Naive thymus-derived CD8-positive, alpha-beta T cell (primary cell): ENCODE data around the gene MYO5B. TPM values are rescaled to one million over a fixed set of nuclear protein-coding genes. Genes with fewer than 3 reads are reported as not detected.
A peak's percentile ranks its signal among the peaks of the same experiment; 100 is the strongest.

Source experiments
- ATAC-seq, 2 donors: fragments of 150-1000 bp; cut with Tn5 transposase in 1 of 2; sonication (Bioruptor Pico), chemical (Tn5 transposase) in 1 of 2; 1 replicate in 1 of 2; 2 replicates in 1 of 2; pipeline ENCODE4 v1.10.0; 2021; ENCODE audit warnings: mild to moderate bottlenecking in 2 of 2, moderate library complexity in 2 of 2
- POLR2A ChIA-PET: fragments of 350-600 bp; sonication (Branson Sonifier 250); formaldehyde crosslinking; loops from one replicate; lab custom pipeline; 2021; ENCODE audit warnings: antibody characterized with exemption; lab: Charles Lee
- DNase-seq, 10 donors: peaks; one replicate each; pipeline versions ENCODE4 v3.0.0 to v3.0.0-alpha.2; 2020 to 2022
- H3K27ac Mint-ChIP-seq, 10 donors: one replicate each; pipeline ENCODE4 v1.8.0; 2020 to 2022; ENCODE audit warnings: mild to moderate bottlenecking in 10 of 10, mixed read lengths in 10 of 10, moderate library complexity in 4 of 10, inconsistent platforms in 1 of 10
- H3K27me3 Mint-ChIP-seq, 5 donors: one replicate each; pipeline ENCODE4 v1.8.0; 2021 to 2022; ENCODE audit warnings: mixed read lengths in 5 of 5
- H3K36me3 Mint-ChIP-seq, 3 donors: one replicate each; pipeline ENCODE4 v1.8.0; 2020 to 2022; ENCODE audit warnings: mixed read lengths in 3 of 3, mild to moderate bottlenecking in 2 of 3, inconsistent platforms in 1 of 3
- H3K4me1 Mint-ChIP-seq, 4 donors: one replicate each; pipeline ENCODE4 v1.8.0; 2021 to 2022; ENCODE audit warnings: mixed read lengths in 4 of 4
- H3K4me3 Mint-ChIP-seq, 10 donors: one replicate each; pipeline ENCODE4 v1.8.0; 2020 to 2022; ENCODE audit warnings: mild to moderate bottlenecking in 10 of 10, mixed read lengths in 10 of 10, moderate library complexity in 6 of 10, inconsistent platforms in 1 of 10
- H3K9me3 Mint-ChIP-seq, 9 donors: one replicate each; pipeline ENCODE4 v1.8.0; 2020 to 2022; ENCODE audit warnings: mixed read lengths in 9 of 9, mild to moderate bottlenecking in 3 of 9, inconsistent platforms in 1 of 9, moderate library complexity in 1 of 9
- polyA plus RNA-seq, 3 donors: library from polyadenylated mRNA; unstranded; fragments of 300-500 nt; fragmentation: Illumina TruSeq; gene quantifications; one replicate each; pipeline ENCODE4 v1.2.3, GENCODE V29; 2021
- total RNA-seq, 8 experiments: library from RNA in 2 of 8; stranded (reverse) in 2 of 8; gene quantifications; one replicate each; pipeline ENCODE4 v1.2.3 and lab custom pipeline; 2021 to 2026

Gene MYO5B
- total and polyA plus RNA-seq, 5 experiments from 2014 or later, result 0.03 TPM; not detected in 4

GRCh38 chr18:50008306-50008705 lies 186.6 kb downstream of the MYO5B start:
- Mint-ChIP-seq H3K36me3 (no peaks in the 10 kb centered on the region), H3K9me3 (no peaks in the 10 kb centered on the region), H3K27me3 (peaks cover 0 to 12% (median 5%) of the 10 kb centered on the region in 5 donors), H3K4me3 (no peak overlapping the region), H3K27ac (peak overlapping the region in 1 of 10 donors; percentile 27), H3K4me1 (peaks cover 0 to 5% (median 0%) of the 10 kb centered on the region in 4 donors)
- DNase-seq (no peak), ATAC-seq (no peak)
- POLR2A ChIA-PET, result no interaction called here

- DNase-seq, result no peak
- peaks cover 3 to 9% (median 9%) of the 10 kb centered on the region in 5 donors for H3K27me3 Mint-ChIP-seq
- ATAC-seq, result no peak
- no peak overlapping the region for H3K27ac Mint-ChIP-seq
- H3K9me3 Mint-ChIP-seq, result no peaks in the 10 kb centered on the region
- H3K4me1 Mint-ChIP-seq, result peaks cover 0 to 5% (median 0%) of the 10 kb centered on the region in 4 donors
- H3K36me3 Mint-ChIP-seq, result no peaks in the 10 kb centered on the region
- H3K4me3 Mint-ChIP-seq, result no peak overlapping the region
- POLR2A ChIA-PET, result no interaction called here
These were observed 188.4 kb downstream of the MYO5B start for GRCh38 chr18:50006470-50007046.

- no peak overlapping the region for H3K27ac Mint-ChIP-seq
- ATAC-seq (no peak), DNase-seq (no peak)
- H3K4me1 Mint-ChIP-seq, result peaks cover 0 to 2% (median 0%) of the 10 kb centered on the region in 4 donors
- H3K36me3 Mint-ChIP-seq, result no peaks in the 10 kb centered on the region
- POLR2A ChIA-PET, result interaction anchor here (0.7 kb wide), 1 partner anchor 280 kb away, joined by 3 read pairs; no protein-coding TSS in a partner anchor
- H3K4me3 Mint-ChIP-seq, result no peak overlapping the region
- peaks cover 3 to 12% (median 8%) of the 10 kb centered on the region in 5 donors for H3K27me3 Mint-ChIP-seq
- no peaks in the 10 kb centered on the region for H3K9me3 Mint-ChIP-seq
These were observed 190.9 kb downstream of the MYO5B start for GRCh38 chr18:50004013-50004412.

- no peak for ATAC-seq
- Mint-ChIP-seq H3K27ac (no peak overlapping the region), H3K9me3 (no peaks in the 10 kb centered on the region), H3K4me1 (peaks cover 0 to 2% (median 0%) of the 10 kb centered on the region in 4 donors), H3K4me3 (no peak overlapping the region), H3K27me3 (peaks cover 3 to 17% (median 8%) of the 10 kb centered on the region in 5 donors), H3K36me3 (no peaks in the 10 kb centered on the region)
- DNase-seq, result no peak
- POLR2A ChIA-PET, result no interaction called here
These were observed 192.2 kb downstream of the MYO5B start for GRCh38 chr18:50002781-50003180.

- Mint-ChIP-seq H3K36me3 (peaks cover 0 to 2% (median 0%) of the 10 kb centered on the region in 3 donors), H3K4me1 (no peaks in the 10 kb centered on the region), H3K4me3 (no peak overlapping the region), H3K27me3 (peaks cover 3 to 17% (median 8%) of the 10 kb centered on the region in 5 donors), H3K27ac (peak overlapping the region in 1 of 10 donors; percentile 15), H3K9me3 (no peaks in the 10 kb centered on the region)
- DNase-seq (no peak), ATAC-seq (no peak)
- POLR2A ChIA-PET, result no interaction called here
These were observed 194.7 kb downstream of the MYO5B start for GRCh38 chr18:50000227-50000626.

GRCh38 chr18:49999128-49999527 lies 195.8 kb downstream of the MYO5B start:
- H3K4me3 Mint-ChIP-seq, result no peak overlapping the region
- H3K27ac Mint-ChIP-seq, result no peak overlapping the region
- POLR2A ChIA-PET, result no interaction called here
- ATAC-seq (no peak), DNase-seq (no peak)
- H3K9me3 Mint-ChIP-seq, result no peaks in the 10 kb centered on the region
- H3K4me1 Mint-ChIP-seq, result no peaks in the 10 kb centered on the region
- peaks cover 3 to 16% (median 8%) of the 10 kb centered on the region in 5 donors for H3K27me3 Mint-ChIP-seq
- peaks cover 0 to 2% (median 0%) of the 10 kb centered on the region in 3 donors for H3K36me3 Mint-ChIP-seq

- DNase-seq, result no peak
- Mint-ChIP-seq H3K4me1 (no peaks in the 10 kb centered on the region), H3K4me3 (no peak overlapping the region), H3K27ac (no peak overlapping the region), H3K9me3 (no peaks in the 10 kb centered on the region), H3K36me3 (peaks cover 0 to 2% (median 0%) of the 10 kb centered on the region in 3 donors), H3K27me3 (peaks cover 0 to 8% (median 3%) of the 10 kb centered on the region in 5 donors)
- no peak for ATAC-seq
- POLR2A ChIA-PET, result no interaction called here
These were observed 197.4 kb downstream of the MYO5B start for GRCh38 chr18:49997558-49997957.

GRCh38 chr18:49994410-49994809 lies 200.5 kb downstream of the MYO5B start:
- Mint-ChIP-seq H3K27ac (no peak overlapping the region), H3K27me3 (peaks cover 0 to 8% (median 2%) of the 10 kb centered on the region in 5 donors), H3K4me3 (no peak overlapping the region), H3K9me3 (no peaks in the 10 kb centered on the region), H3K36me3 (peaks cover 0 to 2% (median 0%) of the 10 kb centered on the region in 3 donors), H3K4me1 (peaks cover 0 to 3% (median under 1%) of the 10 kb centered on the region in 4 donors)
- POLR2A ChIA-PET, result no interaction called here
- no peak for DNase-seq
- ATAC-seq, result no peak

- Mint-ChIP-seq H3K27ac (no peak overlapping the region), H3K9me3 (no peaks in the 10 kb centered on the region), H3K4me1 (peaks cover 0 to 6% (median 3%) of the 10 kb centered on the region in 4 donors), H3K27me3 (peaks cover 0 to 4% (median 2%) of the 10 kb centered on the region in 5 donors), H3K36me3 (peaks cover 0 to 2% (median 0%) of the 10 kb centered on the region in 3 donors), H3K4me3 (no peak overlapping the region)
- ATAC-seq, result no peak
- DNase-seq, result no peak
- POLR2A ChIA-PET, result no interaction called here
These were observed 201.6 kb downstream of the MYO5B start for GRCh38 chr18:49993299-49993698.

- POLR2A ChIA-PET, result no interaction called here
- H3K27ac Mint-ChIP-seq, result no peak overlapping the region
- peaks cover 0 to 6% (median 4%) of the 10 kb centered on the region in 4 donors for H3K4me1 Mint-ChIP-seq
- ATAC-seq, result no peak
- H3K36me3 Mint-ChIP-seq, result no peaks in the 10 kb centered on the region
- peaks cover 0 to 4% (median 0%) of the 10 kb centered on the region in 5 donors for H3K27me3 Mint-ChIP-seq
- no peak for DNase-seq
- H3K4me3 Mint-ChIP-seq, result no peak overlapping the region
- no peaks in the 10 kb centered on the region for H3K9me3 Mint-ChIP-seq
These were observed 206.2 kb downstream of the MYO5B start for GRCh38 chr18:49988733-49989132.

- DNase-seq (no peak), ATAC-seq (no peak)
- no peaks in the 10 kb centered on the region for H3K9me3 Mint-ChIP-seq
- no peaks in the 10 kb centered on the region for H3K36me3 Mint-ChIP-seq
- no peak overlapping the region for H3K4me3 Mint-ChIP-seq
- peaks cover 0 to 4% (median 0%) of the 10 kb centered on the region in 5 donors for H3K27me3 Mint-ChIP-seq
- peaks cover 0 to 6% (median 4%) of the 10 kb centered on the region in 4 donors for H3K4me1 Mint-ChIP-seq
- no peak overlapping the region for H3K27ac Mint-ChIP-seq
- POLR2A ChIA-PET, result no interaction called here
These were observed 206.8 kb downstream of the MYO5B start for GRCh38 chr18:49988101-49988500.

GRCh38 chr18:49985236-49985635 lies 209.7 kb downstream of the MYO5B start:
- Mint-ChIP-seq H3K9me3 (no peaks in the 10 kb centered on the region), H3K4me1 (peaks cover 0 to 6% (median 4%) of the 10 kb centered on the region in 4 donors), H3K36me3 (no peaks in the 10 kb centered on the region), H3K27ac (no peak overlapping the region), H3K4me3 (no peak overlapping the region), H3K27me3 (no peaks in the 10 kb centered on the region)
- POLR2A ChIA-PET, result no interaction called here
- DNase-seq (no peak), ATAC-seq (no peak)

- no peak overlapping the region for H3K27ac Mint-ChIP-seq
- no peak for ATAC-seq
- no peaks in the 10 kb centered on the region for H3K9me3 Mint-ChIP-seq
- no peak for DNase-seq
- no peaks in the 10 kb centered on the region for H3K36me3 Mint-ChIP-seq
- H3K4me1 Mint-ChIP-seq, result peaks cover 0 to 4% (median under 1%) of the 10 kb centered on the region in 4 donors
- no peaks in the 10 kb centered on the region for H3K27me3 Mint-ChIP-seq
- POLR2A ChIA-PET, result no interaction called here
- no peak overlapping the region for H3K4me3 Mint-ChIP-seq
These were observed 214.1 kb downstream of the MYO5B start for GRCh38 chr18:49980896-49981295.
